ENCODE results near the gene PPP2R2C. TPM values are rescaled to one million over a fixed set of nuclear protein-coding genes. Genes with fewer than 3 reads are reported as not detected.

PPP2R2C gene
- polyA plus RNA-seq, 1 of the 3 experiments (the other 2 are of a cell fraction), result 0.21 TPM

DNA sequence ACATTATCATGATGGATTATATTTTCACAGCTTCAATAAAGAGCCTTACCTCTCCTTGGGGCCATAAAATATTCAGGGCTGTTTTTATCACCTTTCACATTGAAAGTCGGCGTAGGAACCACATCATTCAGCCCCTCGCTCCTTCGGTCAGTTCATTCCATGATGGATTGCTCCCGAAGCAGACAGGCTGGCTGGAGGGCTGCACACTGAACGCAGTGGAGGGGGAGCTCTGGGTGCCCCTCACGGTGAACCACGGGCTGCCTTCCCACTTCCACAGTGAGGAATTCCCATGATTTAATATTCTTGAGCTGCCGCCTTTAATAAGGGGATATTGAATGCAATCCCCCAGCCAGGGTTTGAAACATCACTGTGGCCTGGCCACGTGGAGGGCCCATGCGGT lies 16.0 kb downstream of the PPP2R2C start:
- Histone ChIP-seq H3K9me2 (no peaks in the 10 kb centered on the region), H4K20me1 (ENCODE audit: insufficient read depth) (no peaks in the 10 kb centered on the region), H3K27me3 (ENCODE audit: insufficient read depth) (no peaks in the 10 kb centered on the region), H3F3A (replicated peaks; ENCODE audit: insufficient read depth) (no peaks in the 10 kb centered on the region), H3K4me1 (ENCODE audit: control insufficient read depth in 1 of 2, insufficient read depth in 2 of 2, low read depth in 1 of 2, low read length in 1 of 2) (no peaks in the 10 kb centered on the region), H3K9ac (no peak overlapping the region), H3K36me3 (replicated peaks in 1 of 2; ENCODE audit: control insufficient read depth in 1 of 2, insufficient read depth in 2 of 2, low read length in 1 of 2) (no peaks in the 10 kb centered on the region), H3K9me3 (no peaks in the 10 kb centered on the region), H3K27ac (ENCODE audit: low read depth in 2 of 2, low read length in 1 of 2) (no peak overlapping the region), H2AFZ (ENCODE audit: low read depth) (no peak overlapping the region), H3K79me2 (ENCODE audit: insufficient read depth) (no peaks in the 10 kb centered on the region), H3K4me2 (no peak overlapping the region), H3K4me3 (ENCODE audit: low read depth in 2 of 2, low read length in 1 of 2) (no peak overlapping the region)
- 53% methylated on average over 10 of the region's 11 CpGs for WGBS (ENCODE audit: low lambda C conversion rate)
- POLR2A ChIA-PET, result no interaction called here
- DNase-seq, result no peak
- CTCF ChIA-PET, result interaction anchor here (1.0 kb wide), 1 partner anchor 9 kb away, joined by 3 read pairs; no protein-coding TSS in a partner anchor
- TF ChIP-seq, protein P1, sequence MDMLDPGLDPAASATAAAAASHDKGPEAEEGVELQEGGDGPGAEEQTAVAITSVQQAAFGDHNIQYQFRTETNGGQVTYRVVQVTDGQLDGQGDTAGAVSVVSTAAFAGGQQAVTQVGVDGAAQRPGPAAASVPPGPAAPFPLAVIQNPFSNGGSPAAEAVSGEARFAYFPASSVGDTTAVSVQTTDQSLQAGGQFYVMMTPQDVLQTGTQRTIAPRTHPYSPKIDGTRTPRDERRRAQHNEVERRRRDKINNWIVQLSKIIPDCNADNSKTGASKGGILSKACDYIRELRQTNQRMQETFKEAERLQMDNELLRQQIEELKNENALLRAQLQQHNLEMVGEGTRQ (IDR thresholded peaks at IDR 0.05; ENCODE audit: borderline replicate concordance, low read depth, low read length), result no peak
- no peak for TF ChIP-seq MEF2A (IDR thresholded peaks at IDR 0.05; ENCODE audit: borderline replicate concordance, low read depth)
- TF ChIP-seq YY1 (IDR thresholded peaks at IDR 0.05; ENCODE audit: low read depth), result no peak
- TF ChIP-seq, protein P2, sequence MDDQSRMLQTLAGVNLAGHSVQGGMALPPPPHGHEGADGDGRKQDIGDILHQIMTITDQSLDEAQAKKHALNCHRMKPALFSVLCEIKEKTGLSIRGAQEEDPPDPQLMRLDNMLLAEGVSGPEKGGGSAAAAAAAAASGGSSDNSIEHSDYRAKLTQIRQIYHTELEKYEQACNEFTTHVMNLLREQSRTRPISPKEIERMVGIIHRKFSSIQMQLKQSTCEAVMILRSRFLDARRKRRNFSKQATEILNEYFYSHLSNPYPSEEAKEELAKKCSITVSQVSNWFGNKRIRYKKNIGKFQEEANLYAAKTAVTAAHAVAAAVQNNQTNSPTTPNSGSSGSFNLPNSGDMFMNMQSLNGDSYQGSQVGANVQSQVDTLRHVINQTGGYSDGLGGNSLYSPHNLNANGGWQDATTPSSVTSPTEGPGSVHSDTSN (IDR thresholded peaks at IDR 0.05), result no peak
- TF ChIP-seq, protein P3, sequence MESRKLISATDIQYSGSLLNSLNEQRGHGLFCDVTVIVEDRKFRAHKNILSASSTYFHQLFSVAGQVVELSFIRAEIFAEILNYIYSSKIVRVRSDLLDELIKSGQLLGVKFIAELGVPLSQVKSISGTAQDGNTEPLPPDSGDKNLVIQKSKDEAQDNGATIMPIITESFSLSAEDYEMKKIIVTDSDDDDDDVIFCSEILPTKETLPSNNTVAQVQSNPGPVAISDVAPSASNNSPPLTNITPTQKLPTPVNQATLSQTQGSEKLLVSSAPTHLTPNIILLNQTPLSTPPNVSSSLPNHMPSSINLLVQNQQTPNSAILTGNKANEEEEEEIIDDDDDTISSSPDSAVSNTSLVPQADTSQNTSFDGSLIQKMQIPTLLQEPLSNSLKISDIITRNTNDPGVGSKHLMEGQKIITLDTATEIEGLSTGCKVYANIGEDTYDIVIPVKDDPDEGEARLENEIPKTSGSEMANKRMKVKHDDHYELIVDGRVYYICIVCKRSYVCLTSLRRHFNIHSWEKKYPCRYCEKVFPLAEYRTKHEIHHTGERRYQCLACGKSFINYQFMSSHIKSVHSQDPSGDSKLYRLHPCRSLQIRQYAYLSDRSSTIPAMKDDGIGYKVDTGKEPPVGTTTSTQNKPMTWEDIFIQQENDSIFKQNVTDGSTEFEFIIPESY (IDR thresholded peaks at IDR 0.05; ENCODE audit: borderline replicate concordance, low read depth), result no peak
- no peak for TF ChIP-seq EP300 (IDR thresholded peaks at IDR 0.05; ENCODE audit: borderline replicate concordance in 1 of 2, low read depth in 1 of 2, low read length in 1 of 2)
- no peak for TF ChIP-seq NRF1 (IDR thresholded peaks at IDR 0.05; ENCODE audit: low read depth, low read length)
- TF ChIP-seq SMC3 (IDR thresholded peaks at IDR 0.05; ENCODE audit: low read depth, low read length), result no peak
- TF ChIP-seq SIN3A (IDR thresholded peaks at IDR 0.05; ENCODE audit: borderline replicate concordance, low read depth, low read length), result no peak
- TF ChIP-seq TAF1 (IDR thresholded peaks at IDR 0.05; ENCODE audit: borderline replicate concordance, low read depth, low read length), result no peak
- no peak for TF ChIP-seq TCF12 (IDR thresholded peaks at IDR 0.05)
- TF ChIP-seq RFX5 (IDR thresholded peaks at IDR 0.05; ENCODE audit: low read length), result no peak
- no peak for TF ChIP-seq CHD2 (IDR thresholded peaks at IDR 0.05; ENCODE audit: low read length, partially characterized antibody)
- TF ChIP-seq, protein P4, sequence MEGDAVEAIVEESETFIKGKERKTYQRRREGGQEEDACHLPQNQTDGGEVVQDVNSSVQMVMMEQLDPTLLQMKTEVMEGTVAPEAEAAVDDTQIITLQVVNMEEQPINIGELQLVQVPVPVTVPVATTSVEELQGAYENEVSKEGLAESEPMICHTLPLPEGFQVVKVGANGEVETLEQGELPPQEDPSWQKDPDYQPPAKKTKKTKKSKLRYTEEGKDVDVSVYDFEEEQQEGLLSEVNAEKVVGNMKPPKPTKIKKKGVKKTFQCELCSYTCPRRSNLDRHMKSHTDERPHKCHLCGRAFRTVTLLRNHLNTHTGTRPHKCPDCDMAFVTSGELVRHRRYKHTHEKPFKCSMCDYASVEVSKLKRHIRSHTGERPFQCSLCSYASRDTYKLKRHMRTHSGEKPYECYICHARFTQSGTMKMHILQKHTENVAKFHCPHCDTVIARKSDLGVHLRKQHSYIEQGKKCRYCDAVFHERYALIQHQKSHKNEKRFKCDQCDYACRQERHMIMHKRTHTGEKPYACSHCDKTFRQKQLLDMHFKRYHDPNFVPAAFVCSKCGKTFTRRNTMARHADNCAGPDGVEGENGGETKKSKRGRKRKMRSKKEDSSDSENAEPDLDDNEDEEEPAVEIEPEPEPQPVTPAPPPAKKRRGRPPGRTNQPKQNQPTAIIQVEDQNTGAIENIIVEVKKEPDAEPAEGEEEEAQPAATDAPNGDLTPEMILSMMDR (IDR thresholded peaks at IDR 0.05), result no peak
- TF ChIP-seq TEAD4 (IDR thresholded peaks at IDR 0.05; ENCODE audit: borderline replicate concordance, insufficient read depth), result no peak

Data from SK-N-SH (cell line).